Hypothalamus (tissue), 51 donors: ENCODE results near the gene IL22.
"Not testable (repeated sequence)": the region's sequence is repeated elsewhere in the genome, so short reads cannot be mapped to it uniquely, and the experiment has no call there.

Source experiments
- DNase-seq, 51 donors: peaks; one replicate each; lab custom pipeline; 2025; lab: John Stamatoyannopoulos, UW

The IL22 gene

DNA sequence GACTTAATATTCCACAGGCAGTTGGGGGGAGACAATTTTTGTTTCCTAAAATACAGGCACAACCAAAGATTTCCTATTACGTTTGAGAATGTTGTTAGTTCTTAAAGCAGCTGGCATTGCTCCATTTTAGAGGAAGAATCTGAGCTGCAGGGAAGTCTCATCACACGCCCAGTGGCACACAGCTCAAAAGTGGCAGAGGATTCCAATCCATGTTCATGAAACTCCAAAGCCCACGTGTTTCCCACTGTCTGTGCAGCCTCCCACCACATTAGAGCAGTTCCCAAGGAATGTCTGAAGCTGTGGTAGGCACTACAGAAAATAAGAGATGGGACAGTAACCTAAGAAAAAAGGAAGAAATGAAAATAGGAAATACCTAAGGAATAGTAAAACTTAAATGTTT, 21.7 kb downstream of the IL22 start:
- DNase-seq: peak in 1 of 51 donors; percentile 24

DNA sequence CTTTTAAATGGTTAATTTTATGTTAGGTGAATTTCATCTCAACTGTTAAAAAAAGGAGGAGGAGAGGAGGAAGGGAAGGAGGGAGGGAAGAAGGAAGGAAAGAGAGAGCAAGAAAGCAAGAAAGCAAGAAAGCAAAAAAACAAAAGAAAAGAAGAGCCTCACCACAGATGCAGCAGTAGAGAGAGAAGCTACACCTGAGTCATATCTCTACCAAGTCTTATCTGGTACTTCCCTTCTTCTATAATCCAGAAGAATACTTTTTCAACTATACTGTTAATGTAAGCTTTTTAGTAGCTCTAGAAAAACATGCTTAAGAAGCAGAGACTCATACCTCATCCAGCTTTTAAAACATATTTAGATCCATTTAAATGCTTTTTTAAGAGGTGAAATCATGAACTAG, 22.2 kb downstream of the IL22 start:
- DNase-seq: no peak

DNA sequence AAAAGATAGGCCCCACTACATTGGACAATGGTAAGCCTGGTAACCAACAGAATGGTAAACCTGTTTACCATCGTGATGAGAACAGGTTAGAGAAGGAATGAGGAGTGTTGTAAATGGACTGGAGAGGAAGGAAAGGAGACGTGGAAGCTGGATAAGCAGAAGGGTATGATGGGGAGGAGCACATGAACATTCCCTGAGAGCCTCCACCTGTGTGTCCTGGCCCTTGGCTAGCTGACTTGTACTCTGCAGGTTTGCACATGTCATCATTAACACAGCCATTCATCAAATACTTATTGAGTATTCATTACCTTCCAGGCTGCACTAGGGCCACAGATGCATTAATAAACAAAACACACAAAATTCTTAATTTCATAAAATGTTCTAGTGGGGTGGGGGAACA, 23.4 kb downstream of the IL22 start:
- no peak for DNase-seq

DNA sequence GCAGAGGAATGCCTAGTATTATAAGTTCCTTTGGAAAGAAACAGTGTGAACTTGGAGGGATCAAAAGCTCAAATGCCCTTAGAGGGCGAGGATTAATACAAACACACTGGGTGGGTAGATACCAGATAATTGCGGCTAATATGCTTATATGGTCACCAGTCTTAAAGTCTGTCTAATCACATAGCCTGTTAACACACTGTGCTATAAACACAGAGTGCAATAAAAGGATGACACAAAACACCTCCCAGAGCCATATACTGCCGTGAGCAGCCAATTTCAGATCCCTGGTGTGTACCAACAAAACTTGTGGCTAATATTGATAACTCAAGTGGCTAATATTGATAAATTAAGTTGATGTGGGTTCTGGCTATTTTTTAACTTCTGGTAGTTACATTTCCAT, 26.0 kb downstream of the IL22 start:
- no peak for DNase-seq

DNA sequence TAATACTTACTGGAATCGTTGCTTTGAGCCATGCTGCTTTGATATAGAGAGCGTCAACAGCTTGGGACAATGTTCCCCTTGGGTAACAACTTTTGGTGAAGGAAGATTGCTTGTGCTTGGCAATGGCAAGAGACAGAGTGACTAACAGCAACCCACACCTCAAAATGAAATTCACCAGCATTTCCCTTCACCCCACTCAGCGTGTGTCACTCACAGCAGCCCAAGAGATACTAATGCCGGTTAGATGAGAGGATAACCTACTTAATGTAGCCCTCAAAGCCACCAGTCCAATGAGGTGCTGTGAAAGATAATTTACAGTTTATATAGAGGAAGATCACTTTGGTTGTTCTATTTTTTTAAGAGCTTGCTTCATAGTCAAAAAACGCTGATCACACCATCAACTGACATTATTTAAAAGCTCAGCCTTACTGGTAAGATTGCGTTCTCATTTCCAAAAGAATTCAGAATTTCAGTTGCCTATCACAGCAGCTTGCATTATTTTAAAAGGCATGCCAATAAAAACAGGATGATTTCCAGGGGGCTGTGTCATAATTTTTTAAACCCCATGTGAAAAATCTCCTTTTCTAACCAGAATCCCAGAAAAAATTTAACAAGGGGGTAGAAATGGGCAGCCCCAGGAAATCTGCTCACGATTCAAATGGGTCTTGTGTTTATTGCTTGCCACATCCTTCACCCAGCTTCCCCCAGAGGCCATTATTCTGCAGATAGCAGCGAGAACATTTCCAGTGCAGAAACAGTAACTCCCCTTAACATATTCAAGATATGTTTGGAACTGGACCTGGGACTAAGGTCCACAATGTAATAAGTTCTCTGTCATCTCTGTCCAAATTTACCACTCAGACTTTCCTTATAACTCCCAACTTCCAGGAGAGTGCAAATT, 27.6 kb downstream of the IL22 start, which contains the start of gene IL26:
Gene IL26, minus strand, starts transcription at position 235 of the 901 bp plus-strand sequence. Its CDS starts 54 bp downstream, at position 181.
- no peak for DNase-seq

DNA sequence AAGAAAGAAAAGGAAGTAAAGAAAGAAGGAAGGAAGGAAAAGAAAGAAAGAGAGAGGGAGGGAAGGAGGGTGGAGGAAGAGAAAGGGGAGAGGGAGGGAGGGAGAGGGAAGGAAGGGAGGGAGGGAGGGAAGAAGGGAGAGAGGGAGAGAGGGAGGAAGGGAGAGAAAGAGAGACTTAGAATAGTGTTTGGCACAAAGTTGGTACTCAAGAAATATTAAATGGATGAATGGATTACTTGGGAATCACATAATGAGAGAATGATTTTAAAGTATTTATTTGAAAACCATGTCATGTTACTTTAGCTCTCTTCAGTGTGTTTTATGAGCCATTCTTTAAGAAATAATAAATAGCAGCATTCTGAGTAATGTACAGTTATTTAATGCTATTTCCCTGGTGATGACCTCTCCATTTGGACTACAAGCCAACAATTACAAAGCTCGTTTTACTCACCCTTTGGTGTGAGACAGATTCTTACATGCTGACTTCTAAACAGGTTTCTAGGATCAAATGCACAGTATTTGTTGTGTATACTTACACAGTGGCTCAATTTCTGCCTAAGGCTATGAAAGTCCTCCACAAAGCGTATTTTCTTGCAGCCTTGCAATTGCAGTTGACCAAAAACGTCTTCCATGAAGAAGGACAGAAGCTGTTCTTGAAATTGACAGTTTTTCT, 28.7 kb downstream of the IL22 start:
- no peak for DNase-seq

DNA sequence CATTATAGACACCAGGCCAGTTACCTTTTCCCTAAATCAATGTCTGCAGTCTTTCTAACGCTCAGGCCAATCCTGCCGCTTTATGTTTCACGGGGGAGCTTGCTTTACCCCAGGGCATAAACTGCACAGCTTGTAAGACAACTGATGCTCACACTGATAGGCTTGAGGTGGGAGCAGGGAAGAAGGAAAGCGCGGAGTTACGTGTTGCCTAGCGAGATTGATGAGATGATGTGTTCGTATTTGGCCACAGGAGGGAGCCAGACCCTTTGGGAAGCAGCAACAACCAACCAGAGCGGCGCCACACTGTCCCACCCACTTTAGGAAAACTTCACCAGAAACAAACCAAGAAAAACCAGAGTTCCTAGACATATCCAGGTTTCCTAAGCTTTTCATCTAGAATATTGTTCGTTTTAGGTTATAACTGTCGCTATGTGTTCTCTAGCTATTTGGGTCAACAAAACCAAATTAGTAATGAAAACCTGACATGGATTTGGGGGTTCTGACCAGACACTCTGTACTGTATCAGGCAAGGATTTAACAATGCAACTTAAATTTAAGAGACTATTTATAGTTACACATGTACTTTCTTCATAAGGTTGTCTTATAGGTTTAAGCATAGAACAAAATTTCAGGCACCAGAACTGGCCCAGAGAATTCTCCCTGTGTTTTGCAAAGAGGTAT, 30.2 kb downstream of the IL22 start:
- peak in 46 of 51 donors; percentile 5 to 87 (median 54) for DNase-seq

DNA sequence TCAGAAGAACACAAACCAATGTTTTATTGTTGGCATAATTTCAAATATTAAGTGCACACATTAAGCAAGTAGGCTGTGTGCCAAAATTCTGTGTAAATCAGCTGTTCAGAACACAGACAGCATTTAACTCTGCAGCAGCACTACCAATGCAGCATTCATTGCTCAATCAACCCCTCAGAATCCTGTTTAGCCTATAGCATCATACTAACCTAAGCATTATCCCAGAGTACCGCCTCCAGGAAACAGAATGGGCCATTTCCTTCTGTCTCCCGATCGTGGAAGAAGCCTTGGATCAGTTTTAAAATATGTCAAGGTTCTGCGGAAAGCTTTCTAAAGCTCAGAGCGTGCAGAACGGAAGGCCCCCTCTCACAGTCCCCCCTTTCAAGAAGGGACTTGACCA, 31.1 kb downstream of the IL22 start:
- DNase-seq: no peak

DNA sequence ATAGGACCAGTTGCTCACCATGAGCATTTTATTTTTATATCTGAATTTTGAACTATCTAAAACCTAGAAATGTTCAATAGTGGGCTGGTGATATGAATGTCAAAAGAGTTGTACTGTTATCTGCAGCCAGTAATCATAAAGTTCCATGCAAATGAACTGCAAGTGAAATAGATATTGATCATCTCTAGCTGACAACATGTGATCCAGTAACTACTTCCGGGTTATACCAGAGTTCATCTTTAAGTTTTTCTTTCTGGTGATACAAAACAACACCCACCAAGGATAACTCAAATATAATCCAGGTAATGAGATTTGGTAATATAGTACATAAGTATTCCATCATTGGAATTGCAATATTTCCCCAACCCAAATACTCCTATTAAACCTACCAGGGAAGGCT, 31.9 kb downstream of the IL22 start:
- DNase-seq: no peak

DNA sequence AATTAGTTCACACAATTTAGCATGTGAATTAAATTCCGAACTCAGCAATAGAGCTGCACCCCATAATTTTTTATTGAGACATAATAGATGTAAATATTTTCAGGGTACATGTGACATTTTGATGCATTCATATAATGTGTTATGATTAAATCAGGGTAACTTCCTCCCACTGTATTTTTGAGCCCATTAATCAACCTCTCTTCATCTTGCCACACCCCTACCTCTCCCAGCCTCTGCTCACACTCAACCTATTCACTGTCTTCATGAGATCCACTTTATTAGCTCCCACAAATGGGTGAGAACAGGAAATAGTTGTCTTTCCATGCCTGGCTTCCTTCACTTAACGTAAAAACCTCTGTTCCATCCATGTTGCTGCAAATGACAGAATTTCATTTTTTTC, 42.5 kb downstream of the IL22 start:
- DNase-seq: no peak

DNA sequence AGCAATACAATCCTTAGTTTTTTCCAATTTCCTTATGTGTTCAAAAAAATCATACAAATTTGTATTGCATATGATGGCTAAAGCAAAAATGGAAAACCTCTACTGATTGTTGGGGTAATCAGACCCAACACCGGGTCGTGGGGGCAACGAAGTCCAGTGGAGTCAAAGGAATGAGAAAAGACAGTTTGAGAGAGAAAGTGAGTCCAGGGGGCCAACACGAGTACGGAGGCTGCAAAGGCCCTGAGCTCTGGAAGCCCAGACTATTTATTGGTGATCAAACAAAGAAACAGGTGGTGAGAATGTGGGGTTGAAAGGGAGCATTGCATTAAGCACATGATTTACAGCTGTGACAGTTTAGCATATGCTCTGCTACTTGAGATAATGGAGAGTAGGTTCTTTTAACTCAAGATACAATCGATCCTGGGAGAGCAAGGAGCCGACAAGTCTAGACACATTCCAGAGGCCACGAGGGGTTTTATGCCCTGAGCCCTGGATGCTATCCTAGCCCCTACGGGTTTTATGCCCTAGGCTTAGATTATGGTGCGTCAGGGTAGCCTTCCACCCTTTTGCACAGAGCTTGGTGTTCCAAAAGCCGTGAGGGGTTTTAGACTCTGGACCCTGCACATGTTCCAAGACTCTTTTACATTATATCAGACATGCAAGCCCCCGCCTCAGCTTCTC, 44.2 kb downstream of the IL22 start:
- DNase-seq: not testable (repeated sequence)

DNA sequence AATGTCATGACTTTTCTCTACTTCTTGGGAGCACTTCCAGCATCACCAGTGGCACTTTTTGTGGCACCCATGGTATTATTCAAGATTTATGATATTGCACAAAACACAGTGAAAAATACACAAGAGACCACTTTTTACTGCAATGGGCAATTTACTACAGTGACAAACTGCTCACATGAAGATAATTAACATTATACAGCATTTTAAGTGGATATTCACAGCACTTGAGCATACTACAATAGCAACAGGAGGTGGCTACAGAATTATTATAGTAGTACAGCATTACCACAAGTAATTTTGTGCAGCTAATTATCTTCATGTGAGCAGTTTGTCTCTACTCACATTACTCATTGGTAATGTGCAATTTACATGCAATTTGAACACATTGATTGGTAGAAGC, 46.1 kb downstream of the IL22 start:
- no peak for DNase-seq

DNA sequence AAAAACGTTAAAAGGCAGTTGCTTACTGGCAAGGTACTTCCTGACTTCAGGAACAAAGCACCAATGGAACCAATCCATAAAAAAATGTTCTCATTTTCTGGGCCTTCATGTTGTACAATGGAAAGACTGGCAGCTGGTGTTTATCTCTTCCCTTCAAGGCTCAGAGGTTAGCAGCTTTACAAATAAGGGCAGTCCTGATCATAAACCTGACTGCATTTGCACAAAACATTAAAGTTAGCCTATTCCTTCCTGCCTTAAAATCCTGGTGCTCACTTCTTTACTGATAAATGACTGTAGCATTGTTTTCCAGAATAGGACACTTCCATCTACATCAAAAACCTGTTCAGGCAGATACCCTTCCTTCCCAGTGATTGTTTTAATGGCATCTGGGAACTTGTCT, 47.0 kb downstream of the IL22 start:
- no peak for DNase-seq

DNA sequence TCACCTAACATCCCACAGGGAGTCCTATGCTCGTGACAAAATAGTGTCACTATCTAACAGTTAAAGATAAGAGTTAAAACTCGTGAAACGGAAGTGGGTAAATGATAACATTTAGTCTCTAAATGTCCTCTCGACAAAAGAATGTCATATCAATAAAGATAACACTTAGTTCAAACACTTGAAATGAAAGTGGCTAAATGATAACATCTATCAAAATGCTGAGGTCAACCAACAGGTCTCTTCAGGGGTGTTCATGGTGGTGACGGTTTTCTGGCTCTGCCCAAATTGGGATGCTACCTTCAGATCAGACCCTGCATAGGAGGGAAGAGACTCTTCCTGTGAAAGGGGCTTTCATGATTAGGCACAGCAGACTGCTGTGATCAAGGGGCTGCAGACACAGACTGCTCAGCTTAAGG, 49.9 kb downstream of the IL22 start:
- no peak for DNase-seq

DNA sequence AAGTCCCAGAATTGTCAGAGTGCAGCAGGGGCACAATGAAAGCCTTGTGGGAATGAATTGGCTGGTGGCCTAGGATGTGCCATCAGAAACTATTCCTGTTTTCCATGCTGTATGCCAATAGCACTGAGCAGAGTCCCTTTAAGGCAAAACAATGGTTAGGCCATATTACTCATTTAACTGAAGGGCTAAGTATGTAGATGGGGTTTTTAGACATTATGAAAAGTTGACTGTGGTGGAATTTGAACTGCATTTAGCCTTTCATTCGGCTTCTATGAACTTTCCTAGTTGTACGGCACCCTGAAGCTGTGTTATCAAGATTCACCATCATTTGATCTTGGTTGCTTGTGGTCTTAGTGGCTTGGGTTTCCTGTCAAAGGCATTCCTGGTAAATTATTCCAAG, 52.5 kb downstream of the IL22 start:
- no peak for DNase-seq

DNA sequence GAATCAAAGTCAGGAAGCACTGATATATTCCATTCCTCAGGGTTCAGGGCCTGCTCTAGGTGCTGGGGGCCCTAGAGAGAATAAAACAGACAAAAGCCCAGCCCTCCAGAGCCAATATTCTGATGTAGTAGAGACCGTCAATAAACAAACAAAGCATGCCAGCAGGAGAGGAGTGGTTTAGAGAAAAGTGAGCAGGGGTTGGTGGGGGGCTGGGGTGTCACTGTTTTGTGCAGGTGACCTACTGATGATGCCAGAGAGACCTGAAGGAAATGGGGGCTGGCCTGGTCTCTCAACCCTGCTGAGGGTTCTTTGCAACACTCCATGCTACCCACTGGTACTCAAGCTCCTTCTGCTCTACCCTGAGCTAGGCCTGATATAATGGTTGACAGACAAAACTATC, 54.3 kb downstream of the IL22 start:
- DNase-seq: no peak

DNA sequence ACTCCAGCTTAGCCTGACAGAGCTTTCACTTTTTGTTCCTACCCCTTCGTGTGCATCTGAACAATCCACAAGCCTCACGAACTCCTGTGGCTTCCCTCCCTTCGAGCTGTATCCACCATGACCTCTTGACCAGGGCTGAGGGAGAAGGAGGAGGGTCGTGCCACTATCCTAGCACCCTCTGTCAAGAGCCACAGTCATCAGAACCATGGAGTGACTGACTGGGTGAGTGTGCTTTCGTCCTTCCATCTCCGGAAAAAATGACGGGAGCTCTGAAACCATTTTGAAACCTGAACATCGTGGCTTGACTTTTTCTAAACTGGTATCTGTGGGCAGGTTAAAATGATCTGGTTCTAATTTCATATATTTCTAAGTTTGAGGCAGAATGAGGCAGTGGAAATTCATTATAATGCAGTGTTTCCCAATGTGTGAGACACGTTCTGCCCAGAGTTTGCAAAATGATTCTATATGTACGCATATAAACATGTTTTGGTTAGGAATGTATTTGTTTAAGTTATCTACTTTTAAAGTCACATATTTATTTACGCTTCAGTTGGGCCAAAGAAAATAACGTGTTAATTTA, 54.8 kb downstream of the IL22 start:
- no peak for DNase-seq
